ENCODE results near the gene SPINT3.
"Not testable (repeated sequence)": the region's sequence is repeated elsewhere in the genome, so short reads cannot be mapped to it uniquely, and the experiment has no call there.

SPINT3 gene

DNA sequence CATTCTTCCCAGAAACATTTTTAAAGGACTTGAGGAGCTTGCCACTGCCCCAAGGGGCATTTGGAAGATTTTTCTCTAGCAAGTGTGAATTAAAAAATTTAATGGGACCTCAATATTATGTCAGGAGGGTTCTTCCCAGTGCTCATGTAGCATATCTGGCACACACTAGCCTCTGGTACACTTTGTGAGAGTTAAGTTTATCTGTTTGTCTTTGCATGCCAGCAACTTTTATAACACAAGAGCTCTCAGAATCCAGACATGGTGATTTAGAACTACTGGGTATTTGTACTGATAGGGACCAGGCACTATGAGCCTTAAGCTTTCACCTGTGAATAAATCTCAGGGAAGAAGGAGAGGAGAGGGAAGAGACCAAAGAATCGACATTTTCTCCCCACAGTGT is 12.9 kb downstream of the SPINT3 start:
- DNase-seq (ENCODE audit: low read depth in 2 of 2): no peak

DNA sequence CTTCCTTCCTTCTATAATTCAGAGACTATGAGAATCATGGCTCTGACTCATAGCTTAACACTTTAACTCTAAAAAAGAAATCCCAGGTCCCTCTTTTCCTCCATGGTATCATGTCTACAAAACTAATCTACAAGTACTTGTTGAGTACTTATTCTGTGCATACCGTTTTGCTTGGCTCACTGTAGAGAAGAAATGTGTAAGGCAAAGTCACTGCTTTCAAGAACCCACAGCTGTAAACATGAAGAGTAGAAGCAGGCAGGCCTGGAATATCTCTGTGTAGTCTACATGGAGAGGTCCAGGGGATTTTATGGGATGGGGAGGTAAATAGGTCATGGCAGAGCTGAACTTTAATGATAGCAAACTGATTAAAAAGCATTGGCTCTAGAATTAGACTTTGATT is 13.8 kb downstream of the SPINT3 start:
- DNase-seq (ENCODE audit: low read depth in 2 of 2): no peak

- no peak for DNase-seq (ENCODE audit: low read depth in 2 of 2)
These were observed 15.4 kb downstream of the SPINT3 start for GRCh38 chr20:45500022-45500421.

DNA sequence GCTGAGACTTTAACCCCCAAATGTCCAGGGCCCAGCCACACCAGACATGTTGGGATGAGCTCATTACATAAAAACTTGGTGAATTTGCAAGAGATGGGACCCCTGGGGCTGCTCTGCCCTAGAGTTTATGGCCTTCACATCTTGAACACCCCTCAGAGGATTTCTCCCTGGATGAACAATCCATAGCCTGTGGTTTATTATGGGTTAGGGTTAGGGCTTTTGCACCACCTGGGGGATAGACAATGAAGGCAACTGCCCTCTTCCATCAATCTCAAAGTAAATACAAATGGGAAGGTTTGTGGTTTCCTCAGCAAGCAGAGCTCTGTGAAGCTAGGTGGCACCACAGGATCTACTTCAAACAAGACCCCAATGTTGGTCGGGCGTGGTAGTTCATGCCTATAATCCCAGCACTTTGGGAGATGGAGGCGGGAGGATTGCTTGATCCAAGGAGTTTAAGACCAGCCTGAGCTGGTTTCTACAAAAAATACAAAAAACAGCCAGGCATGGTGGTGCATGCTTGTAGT is 17.4 kb downstream of the SPINT3 start:
- DNase-seq (ENCODE audit: low read depth in 2 of 2): no peak

GRCh38 chr20:45496166-45496565 is 19.3 kb downstream of the SPINT3 start:
- no peak for DNase-seq (ENCODE audit: low read depth in 2 of 2)

DNA sequence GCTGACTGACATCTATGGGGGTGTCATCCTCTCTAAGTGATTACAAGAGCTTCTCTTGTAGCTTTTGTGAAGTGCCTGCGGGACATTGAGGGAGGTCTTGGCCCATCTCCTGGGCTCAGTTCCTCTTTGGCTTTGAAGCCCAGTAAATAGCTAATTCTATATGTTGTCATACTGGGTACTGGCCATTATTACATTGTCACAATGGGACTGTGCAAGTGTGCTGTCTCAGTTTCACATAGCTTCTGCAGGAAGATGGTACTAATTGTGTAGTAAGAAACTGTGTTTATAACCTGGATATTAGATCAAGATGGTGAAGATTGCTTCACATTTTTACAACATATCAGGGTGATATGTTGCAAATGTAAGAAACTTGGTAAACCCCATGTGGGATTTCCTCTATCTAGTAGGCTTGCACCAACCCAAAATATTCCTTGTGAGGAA is 19.9 kb downstream of the SPINT3 start:
- no peak for DNase-seq (ENCODE audit: low read depth in 2 of 2)

GRCh38 chr20:45489083-45489531 is 26.3 kb downstream of the SPINT3 start:
- no peak for DNase-seq (ENCODE audit: low read depth in 2 of 2)

DNA sequence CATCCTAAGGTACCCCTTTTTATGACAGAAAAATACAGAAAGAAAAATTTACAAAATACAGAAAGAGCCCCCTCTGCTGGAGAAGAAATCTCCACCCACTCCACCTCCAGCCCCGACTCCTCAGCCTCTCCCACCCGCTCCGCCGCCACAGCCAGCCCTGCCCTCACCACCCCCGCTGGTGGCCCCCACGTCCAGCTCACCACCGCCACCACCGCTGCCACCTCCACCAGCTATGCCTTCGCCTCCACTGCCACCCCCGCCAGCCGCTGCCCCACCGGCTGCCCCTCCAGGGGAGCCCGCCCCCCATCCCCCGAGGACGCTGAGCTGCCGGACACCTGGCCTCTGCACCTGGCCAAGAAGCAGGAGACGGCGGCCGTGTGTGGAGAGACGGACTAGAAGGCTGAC is 28.2 kb downstream of the SPINT3 start:
- no peak for DNase-seq (ENCODE audit: low read depth in 2 of 2)

GRCh38 chr20:45485388-45485787 is 30.0 kb downstream of the SPINT3 start:
- DNase-seq (ENCODE audit: low read depth in 2 of 2): no peak

GRCh38 chr20:45484676-45485075 is 30.7 kb downstream of the SPINT3 start:
- DNase-seq (ENCODE audit: low read depth in 2 of 2): no peak

GRCh38 chr20:45479822-45480221 is 35.6 kb downstream of the SPINT3 start:
- no peak for DNase-seq (ENCODE audit: low read depth in 2 of 2)

- DNase-seq (ENCODE audit: low read depth in 2 of 2): not testable (repeated sequence)
These were observed 37.8 kb downstream of the SPINT3 start for GRCh38 chr20:45477530-45478148.

DNA sequence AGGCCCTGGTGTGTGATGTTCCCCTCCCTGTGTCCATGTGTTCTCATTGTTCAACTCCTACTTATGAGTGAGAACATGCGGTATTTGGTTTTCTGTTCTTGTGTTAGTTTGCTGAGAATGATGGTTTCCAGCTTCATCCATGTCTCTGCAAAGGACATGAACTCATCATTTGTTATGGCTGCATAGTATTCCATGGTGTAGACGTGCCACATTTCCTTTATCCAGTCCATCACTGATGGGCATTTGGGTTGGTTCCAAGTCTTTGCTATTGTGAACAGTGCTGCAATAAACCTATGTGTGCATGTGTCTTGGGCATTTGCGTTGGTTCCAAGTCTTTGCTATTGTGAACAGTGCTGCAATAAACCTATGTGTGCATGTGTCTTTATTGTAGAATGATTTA is 43.1 kb downstream of the SPINT3 start:
- DNase-seq (ENCODE audit: low read depth in 2 of 2): not testable (repeated sequence)

- DNase-seq (ENCODE audit: low read depth in 2 of 2): no peak
These were observed 44.5 kb downstream of the SPINT3 start for GRCh38 chr20:45470937-45471336.

GRCh38 chr20:45470262-45470931 is 45.0 kb downstream of the SPINT3 start:
- no peak for DNase-seq (ENCODE audit: low read depth in 2 of 2)

- no peak for DNase-seq (ENCODE audit: low read depth in 2 of 2)
These were observed 45.8 kb downstream of the SPINT3 start, which contains the start of gene WFDC2 for GRCh38 chr20:45469336-45470261. Gene WFDC2, plus strand, starts transcription at chr20:45469753. Its CDS starts 29 bp downstream, at chr20:45469782.

- no peak for DNase-seq (ENCODE audit: low read depth in 2 of 2)
These were observed 47.6 kb downstream of the SPINT3 start for GRCh38 chr20:45467861-45468260.

DNA sequence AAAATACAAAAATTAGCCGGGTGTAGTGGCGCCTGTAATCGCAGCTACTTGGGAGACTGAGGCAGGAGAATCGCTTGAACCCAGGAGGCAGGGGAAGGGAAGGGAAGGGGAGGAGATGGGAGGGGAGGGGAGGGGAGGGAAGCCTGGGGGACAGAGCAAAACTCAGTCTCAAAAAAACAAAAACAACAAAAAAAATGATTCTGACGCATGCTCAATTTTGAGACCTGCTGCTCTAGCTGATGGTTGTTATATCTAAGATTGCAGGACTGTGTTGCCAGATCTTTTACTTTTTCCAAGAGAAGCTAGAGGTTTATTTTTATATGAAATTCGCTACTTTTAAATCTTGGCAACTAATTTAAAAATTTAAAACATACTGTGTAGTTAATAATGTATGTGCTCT is 48.2 kb downstream of the SPINT3 start:
- DNase-seq (ENCODE audit: low read depth in 2 of 2): no peak

DNA sequence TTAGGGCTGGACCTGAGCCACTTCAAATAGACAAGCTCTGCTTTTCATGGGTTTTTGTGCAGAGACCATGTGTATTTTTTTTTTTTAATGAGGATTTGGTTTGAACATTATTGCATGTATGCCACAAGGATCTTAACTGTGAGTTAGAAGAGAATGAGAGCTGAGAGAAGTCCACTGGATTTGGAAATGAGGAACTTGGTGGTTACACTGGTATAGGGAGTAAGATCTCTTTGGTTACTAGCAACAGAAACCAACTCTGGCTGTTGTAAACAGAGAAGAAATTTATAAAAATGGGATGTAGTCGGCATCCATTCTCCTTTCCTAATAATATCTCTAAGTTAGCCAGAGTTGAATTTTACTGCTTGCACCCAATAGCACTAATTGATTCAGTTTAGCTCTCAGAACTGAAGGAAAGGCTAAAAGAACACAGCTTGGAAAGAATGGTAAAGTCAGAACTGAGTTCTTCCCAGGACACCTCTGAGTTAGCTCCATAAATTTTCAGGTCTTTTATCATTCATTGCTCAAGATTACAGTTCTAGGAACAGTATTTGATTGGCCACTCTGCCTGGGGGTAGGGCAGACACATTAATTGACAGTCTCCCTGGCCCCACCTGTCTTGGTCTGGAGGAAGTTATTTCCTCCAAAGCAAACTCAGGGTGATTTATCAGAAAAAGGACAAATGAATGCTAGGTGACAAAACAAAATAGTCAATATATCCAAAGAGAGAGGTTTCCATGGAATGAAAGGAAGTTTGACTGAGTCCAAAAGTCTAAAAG is 49.7 kb downstream of the SPINT3 start:
- no peak for DNase-seq (ENCODE audit: low read depth in 2 of 2)

DNA sequence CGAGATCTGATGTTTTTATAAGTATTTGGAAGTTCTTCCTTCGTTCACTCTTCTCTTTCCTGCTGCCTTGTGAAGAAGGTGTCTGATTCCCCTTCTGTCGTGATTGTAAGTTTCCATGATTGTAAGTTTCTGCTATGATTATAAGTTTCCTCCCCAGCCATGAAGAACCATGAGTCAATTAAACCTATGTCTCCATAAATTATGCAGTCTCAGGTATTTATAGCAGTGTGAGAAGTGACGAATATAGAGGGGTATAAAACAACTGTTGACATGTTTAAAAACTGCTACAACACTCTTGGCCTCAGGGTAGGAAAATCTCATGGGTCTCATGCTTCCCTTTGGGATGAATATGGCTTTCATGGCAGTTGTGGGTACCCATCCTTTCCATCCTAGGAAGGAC is 51.7 kb downstream of the SPINT3 start:
- DNase-seq (ENCODE audit: low read depth in 2 of 2): no peak
